ENCODE measurements around the gene MYORG. TPM values are rescaled to one million over a fixed set of nuclear protein-coding genes. Genes with fewer than 3 reads are reported as not detected.
"Not testable (repeated sequence)": the region's sequence is repeated elsewhere in the genome, so short reads cannot be mapped to it uniquely, and the experiment has no call there.

The MYORG gene
- total RNA-seq, 1 experiment from 2014 or later = 2.4 TPM

- H3K27me3 Mint-ChIP-seq (ENCODE audit: insufficient read depth, unreplicated experiment) = no peaks in the 10 kb centered on the region
- CTCF ChIA-PET = no interaction called here
- no peaks in the 10 kb centered on the region for H3K36me3 Mint-ChIP-seq (ENCODE audit: insufficient read depth, unreplicated experiment)
- TF ChIP-seq CTCF (IDR thresholded peaks at IDR 0.05; ENCODE audit: unreplicated experiment) = no peak
- POLR2A ChIA-PET = no interaction called here
- no peak for DNase-seq (ENCODE audit: unreplicated experiment)
- no peaks in the 10 kb centered on the region for H3K9me3 Mint-ChIP-seq (ENCODE audit: unreplicated experiment)
- H3K4me3 Mint-ChIP-seq (ENCODE audit: unreplicated experiment) = no peak overlapping the region
- H3K27ac Mint-ChIP-seq (ENCODE audit: low read depth, unreplicated experiment) = no peak overlapping the region
- H3K4me1 Mint-ChIP-seq (ENCODE audit: insufficient read depth, unreplicated experiment) = peaks cover 18% of the 10 kb centered on the region
- BruUV-seq (replicated peaks) = no TSS peak
- intact Hi-C loops (cut with micrococcal nuclease) = no loop called here
These were observed 6.2 kb downstream of the MYORG start for GRCh38 chr9:34370335-34370969.

GRCh38 chr9:34369636-34370035 is 7.1 kb downstream of the MYORG start:
- ChIA-PET CTCF (interaction anchor here (0.9 to 1.3 kb wide), 2 partner anchors 9 to 36 kb away, joined by 3 read pairs; no protein-coding TSS in a partner anchor), POLR2A (interaction anchor here (0.6 kb wide), 1 partner anchor 139 kb away, joined by 3 read pairs; no protein-coding TSS in a partner anchor)
- H3K36me3 Mint-ChIP-seq (ENCODE audit: insufficient read depth, unreplicated experiment) = no peaks in the 10 kb centered on the region
- H3K27me3 Mint-ChIP-seq (ENCODE audit: insufficient read depth, unreplicated experiment) = no peaks in the 10 kb centered on the region
- no peak overlapping the region for H3K27ac Mint-ChIP-seq (ENCODE audit: low read depth, unreplicated experiment)
- intact Hi-C loops (cut with micrococcal nuclease) = no loop called here
- no peak for DNase-seq (ENCODE audit: unreplicated experiment)
- no peaks in the 10 kb centered on the region for H3K9me3 Mint-ChIP-seq (ENCODE audit: unreplicated experiment)
- no peak for TF ChIP-seq CTCF (IDR thresholded peaks at IDR 0.05; ENCODE audit: unreplicated experiment)
- BruUV-seq (replicated peaks) = no TSS peak
- H3K4me3 Mint-ChIP-seq (ENCODE audit: unreplicated experiment) = no peak overlapping the region
- peaks cover 10% of the 10 kb centered on the region for H3K4me1 Mint-ChIP-seq (ENCODE audit: insufficient read depth, unreplicated experiment)

- CTCF ChIA-PET = interaction anchor here (0.9 to 1.3 kb wide), 2 partner anchors 10 to 35 kb away, joined by 3 read pairs; no protein-coding TSS in a partner anchor
- H3K4me3 Mint-ChIP-seq (ENCODE audit: unreplicated experiment); H3K36me3 Mint-ChIP-seq (ENCODE audit: insufficient read depth, unreplicated experiment); H3K27ac Mint-ChIP-seq (ENCODE audit: low read depth, unreplicated experiment); H3K27me3 Mint-ChIP-seq (ENCODE audit: insufficient read depth, unreplicated experiment); DNase-seq (ENCODE audit: unreplicated experiment); BruUV-seq (replicated peaks); H3K4me1 Mint-ChIP-seq (ENCODE audit: insufficient read depth, unreplicated experiment); H3K9me3 Mint-ChIP-seq (ENCODE audit: unreplicated experiment); POLR2A ChIA-PET; intact Hi-C loops (cut with micrococcal nuclease): not testable (repeated sequence)
These were observed 7.9 kb downstream of the MYORG start for GRCh38 chr9:34368796-34369195.

- H3K9me3 Mint-ChIP-seq (ENCODE audit: unreplicated experiment); BruUV-seq (replicated peaks); H3K4me3 Mint-ChIP-seq (ENCODE audit: unreplicated experiment); H3K4me1 Mint-ChIP-seq (ENCODE audit: insufficient read depth, unreplicated experiment); H3K27ac Mint-ChIP-seq (ENCODE audit: low read depth, unreplicated experiment); DNase-seq (ENCODE audit: unreplicated experiment); POLR2A ChIA-PET; H3K36me3 Mint-ChIP-seq (ENCODE audit: insufficient read depth, unreplicated experiment); intact Hi-C loops (cut with micrococcal nuclease); H3K27me3 Mint-ChIP-seq (ENCODE audit: insufficient read depth, unreplicated experiment): not testable (repeated sequence)
- CTCF ChIA-PET = interaction anchor here (1.1 kb wide), 1 partner anchor 9 kb away, joined by 3 read pairs; the partner anchor contains the start of gene MYORG
These were observed 8.8 kb downstream of the MYORG start for GRCh38 chr9:34367751-34368410.

- DNase-seq (ENCODE audit: unreplicated experiment) = no peak
- POLR2A ChIA-PET = no interaction called here
- CTCF ChIA-PET = interaction anchor here (0.6 to 1.1 kb wide), 2 partner anchors 29 to 34 kb away, joined by 3 to 4 read pairs; no protein-coding TSS in a partner anchor
- Mint-ChIP-seq H3K4me3 (ENCODE audit: unreplicated experiment) (no peak overlapping the region), H3K9me3 (ENCODE audit: unreplicated experiment) (no peaks in the 10 kb centered on the region), H3K27ac (ENCODE audit: low read depth, unreplicated experiment) (no peak overlapping the region), H3K27me3 (ENCODE audit: insufficient read depth, unreplicated experiment) (no peaks in the 10 kb centered on the region), H3K36me3 (ENCODE audit: insufficient read depth, unreplicated experiment) (no peaks in the 10 kb centered on the region), H3K4me1 (ENCODE audit: insufficient read depth, unreplicated experiment) (no peaks in the 10 kb centered on the region)
- intact Hi-C loops (cut with micrococcal nuclease) = no loop called here
- TF ChIP-seq CTCF (IDR thresholded peaks at IDR 0.05; ENCODE audit: unreplicated experiment) = no peak
- BruUV-seq (replicated peaks) = no TSS peak
These were observed 10.3 kb downstream of the MYORG start for GRCh38 chr9:34366365-34366764.

Measured in MCF 10A (cell line).